Keratinocyte (primary cell): ENCODE measurements around the gene PCDH7.

Experiments
- EZH2 ChIP-seq: IDR thresholded peaks from one replicate; pipeline ENCODE4 v1.6.1; 2012; ENCODE audit warnings: inconsistent platforms, mild to moderate bottlenecking, low read length, moderate library complexity
- TF ChIP-seq, protein P1 (sequence below), 3 experiments: IDR thresholded peaks in 1 of 3; conservative IDR thresholded peaks in 1 of 3; optimal IDR thresholded peaks in 1 of 3; 2 replicates in 2 of 3; 3 replicates in 1 of 3; pipeline versions ENCODE3 to v1.5.1; 2011; ENCODE audit warnings: low read length in 3 of 3, mild to moderate bottlenecking in 3 of 3, moderate library complexity in 2 of 3, control low read depth in 1 of 3, inconsistent platforms in 1 of 3; ENCODE audit not compliant: insufficient read depth in 2 of 3; ENCODE audit errors: extremely low read depth in 1 of 3

DNA sequence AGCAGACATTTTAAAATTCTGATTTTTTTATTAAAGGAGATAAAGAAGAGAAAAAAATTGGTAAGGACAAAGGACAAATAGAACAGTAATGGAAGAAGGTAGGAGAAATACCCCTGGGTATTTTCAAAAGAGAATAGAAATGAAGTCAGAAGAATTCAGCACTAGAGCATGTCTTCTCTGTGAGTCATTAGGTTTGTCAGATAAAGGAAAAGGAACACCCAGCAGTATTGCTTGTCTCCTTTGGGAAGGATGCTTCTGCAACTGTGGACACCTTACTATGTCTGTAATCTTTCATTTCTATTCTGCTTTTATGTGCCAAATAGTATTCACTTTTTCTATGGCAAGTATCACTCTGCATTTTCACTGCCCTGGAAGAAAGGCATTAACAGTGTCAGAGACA, 24.0 kb upstream of the PCDH7 start:
- TF ChIP-seq, protein P1, sequence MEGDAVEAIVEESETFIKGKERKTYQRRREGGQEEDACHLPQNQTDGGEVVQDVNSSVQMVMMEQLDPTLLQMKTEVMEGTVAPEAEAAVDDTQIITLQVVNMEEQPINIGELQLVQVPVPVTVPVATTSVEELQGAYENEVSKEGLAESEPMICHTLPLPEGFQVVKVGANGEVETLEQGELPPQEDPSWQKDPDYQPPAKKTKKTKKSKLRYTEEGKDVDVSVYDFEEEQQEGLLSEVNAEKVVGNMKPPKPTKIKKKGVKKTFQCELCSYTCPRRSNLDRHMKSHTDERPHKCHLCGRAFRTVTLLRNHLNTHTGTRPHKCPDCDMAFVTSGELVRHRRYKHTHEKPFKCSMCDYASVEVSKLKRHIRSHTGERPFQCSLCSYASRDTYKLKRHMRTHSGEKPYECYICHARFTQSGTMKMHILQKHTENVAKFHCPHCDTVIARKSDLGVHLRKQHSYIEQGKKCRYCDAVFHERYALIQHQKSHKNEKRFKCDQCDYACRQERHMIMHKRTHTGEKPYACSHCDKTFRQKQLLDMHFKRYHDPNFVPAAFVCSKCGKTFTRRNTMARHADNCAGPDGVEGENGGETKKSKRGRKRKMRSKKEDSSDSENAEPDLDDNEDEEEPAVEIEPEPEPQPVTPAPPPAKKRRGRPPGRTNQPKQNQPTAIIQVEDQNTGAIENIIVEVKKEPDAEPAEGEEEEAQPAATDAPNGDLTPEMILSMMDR (optimal IDR thresholded peaks at IDR 0.05 in 1 of 3, IDR thresholded peaks at IDR 0.05 in 1 of 3, conservative IDR thresholded peaks at IDR 0.05 in 1 of 3; ENCODE audit: extremely low read depth in 1 of 3, insufficient read depth in 2 of 3, low read length in 3 of 3) = no peak
- TF ChIP-seq EZH2 = no peak
